IPS-NIHi7 (cell line): Measurements from ENCODE around the gene TUBB2A.
"Not testable (repeated sequence)": the region's sequence is repeated elsewhere in the genome, so short reads cannot be mapped to it uniquely, and the experiment has no call there.

Source experiments
- DNase-seq: peaks from one replicate; pipeline ENCODE4 v3.0.0; 2012; ENCODE audit warnings: mixed read lengths; ENCODE audit errors: extremely low spot score

Gene TUBB2A

GRCh38 chr6:3181105-3181504, 23.8 kb upstream of the TUBB2A start:
- DNase-seq, result no peak

DNA sequence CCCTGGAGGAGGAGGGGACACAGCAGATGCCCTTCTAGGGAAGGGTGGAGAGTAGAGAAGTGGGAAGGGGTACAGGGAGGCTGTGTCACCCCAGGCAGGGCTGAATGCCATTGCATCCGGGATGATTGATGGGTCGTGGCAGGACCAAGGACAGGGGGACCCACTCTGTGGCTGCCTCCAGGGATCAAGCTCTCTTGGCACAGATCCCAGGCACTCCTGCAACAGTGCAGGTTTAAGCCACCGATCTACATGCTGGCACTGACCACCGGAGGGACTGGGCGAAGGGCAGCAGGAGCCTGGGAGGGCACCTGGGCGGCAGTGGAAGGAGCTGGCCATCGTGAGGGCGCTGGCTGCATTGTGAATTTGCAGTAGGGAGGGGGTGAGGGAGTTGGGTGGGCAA, 22.6 kb upstream of the TUBB2A start:
- DNase-seq, result not testable (repeated sequence)

GRCh38 chr6:3178666-3179065, 21.3 kb upstream of the TUBB2A start:
- DNase-seq, result not testable (repeated sequence)

DNA sequence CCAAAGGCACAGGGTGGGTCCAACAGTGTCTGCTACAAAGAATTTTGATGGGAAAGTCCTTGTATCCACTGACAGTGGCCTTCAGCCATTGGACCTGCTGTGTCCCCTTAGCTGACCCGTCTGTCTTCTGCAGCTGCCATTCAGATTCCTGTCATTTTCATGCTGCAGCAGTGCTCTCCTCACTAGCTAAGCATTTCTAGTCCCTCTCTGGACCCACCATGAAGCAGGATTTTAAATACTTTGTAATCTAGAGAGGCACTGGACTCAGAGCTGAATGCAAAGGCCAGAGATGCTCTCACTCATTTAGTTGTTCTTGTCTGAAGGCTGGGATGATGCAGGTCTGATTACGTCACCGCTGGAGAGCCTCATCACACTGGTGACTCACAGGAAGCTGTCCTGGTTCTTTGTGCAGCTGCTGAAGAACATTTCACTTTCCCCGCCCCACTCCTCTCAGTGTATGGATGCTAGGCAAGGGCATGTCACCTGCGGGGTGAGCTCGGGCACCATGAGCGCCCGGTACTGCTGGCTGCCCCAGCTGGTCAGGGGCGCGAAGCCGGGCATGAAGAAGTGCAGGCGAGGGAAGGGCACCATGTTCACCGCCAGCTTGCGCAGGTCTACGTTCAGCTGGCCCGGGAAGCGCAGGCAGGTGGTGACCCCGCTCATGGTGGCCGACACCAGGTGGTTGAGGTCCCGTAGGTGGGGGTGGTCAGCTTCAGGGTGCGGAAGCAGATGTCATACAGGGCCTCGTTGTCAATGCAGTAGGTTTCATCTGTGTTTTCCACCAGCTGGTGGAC, 19.4 kb upstream of the TUBB2A start:
- no peak for DNase-seq

DNA sequence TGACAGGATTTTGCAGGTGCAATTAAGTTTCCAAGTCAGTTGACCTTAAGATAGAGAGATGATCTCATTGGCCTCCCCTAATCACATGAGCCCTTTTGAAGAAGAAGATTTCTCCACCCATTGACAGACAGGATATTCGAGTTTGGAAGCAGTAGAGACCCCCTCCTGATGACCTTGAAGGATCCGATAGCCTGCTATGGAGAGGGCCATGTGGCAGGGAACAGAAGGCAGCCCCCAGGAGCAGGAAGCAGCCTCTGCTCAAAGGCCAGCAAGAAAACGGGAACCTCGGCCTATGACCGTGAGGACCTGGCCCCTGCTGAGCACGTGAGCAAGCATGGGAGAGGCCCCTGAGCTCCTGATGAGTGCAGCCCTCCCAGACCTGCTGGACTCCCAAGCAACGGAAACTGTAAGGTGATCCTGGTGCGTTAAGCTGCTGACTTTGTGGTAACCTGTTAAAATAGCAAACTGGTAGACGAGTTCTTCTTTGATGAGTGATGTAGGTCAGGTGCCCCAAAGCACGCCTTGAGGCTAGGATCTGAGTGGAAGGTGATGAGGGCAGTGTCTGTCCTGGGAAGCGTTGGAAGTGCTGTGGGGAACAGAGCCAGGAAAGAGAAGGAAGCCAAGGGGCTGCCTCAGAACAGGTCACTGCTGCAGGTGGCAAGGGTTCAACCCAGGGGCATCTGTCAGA, 18.5 kb upstream of the TUBB2A start:
- DNase-seq, result no peak

DNA sequence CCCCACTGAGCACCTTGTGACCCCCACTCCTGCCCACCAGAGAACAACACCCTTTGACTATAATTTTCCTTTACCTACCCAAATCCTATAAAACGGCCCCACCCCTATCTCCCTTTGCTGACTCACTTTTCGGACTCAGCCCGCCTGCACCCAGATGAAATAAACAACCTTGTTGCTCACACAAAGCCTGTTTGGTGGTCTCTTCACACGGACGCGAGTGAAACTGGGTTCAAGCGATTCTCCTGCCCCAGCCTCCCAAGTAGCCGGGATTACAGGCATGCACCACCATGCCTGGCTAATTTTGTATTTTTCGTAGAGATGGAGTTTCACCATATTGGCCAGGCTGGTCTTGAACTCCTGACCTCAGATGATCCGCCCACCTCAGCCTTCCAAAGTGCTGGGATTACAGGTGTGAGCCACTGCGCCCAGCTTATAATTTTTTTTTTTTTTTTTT, 16.3 kb upstream of the TUBB2A start:
- not testable (repeated sequence) for DNase-seq

DNA sequence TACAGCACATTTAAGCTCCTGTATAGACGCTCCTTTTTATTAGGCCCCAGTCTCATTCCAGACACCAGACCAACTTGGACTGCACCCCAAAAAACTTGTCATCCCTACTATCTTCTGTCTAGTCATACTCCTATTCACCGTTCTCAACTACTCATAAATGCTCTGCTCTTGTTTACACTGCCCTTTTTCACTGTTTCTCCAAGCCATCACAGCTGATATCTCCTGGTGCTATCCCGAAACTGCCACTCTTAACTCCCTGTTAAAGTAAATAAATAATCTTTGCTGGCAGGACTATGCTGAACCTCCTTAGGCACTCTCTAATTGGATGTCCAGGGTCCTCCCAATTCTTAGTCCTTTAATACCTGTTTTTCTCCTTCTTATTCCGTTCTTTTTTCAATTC, 15.4 kb upstream of the TUBB2A start:
- DNase-seq, result not testable (repeated sequence)

GRCh38 chr6:3171313-3172175, 14.2 kb upstream of the TUBB2A start:
- not testable (repeated sequence) for DNase-seq

- DNase-seq, result not testable (repeated sequence)
These were observed 13.3 kb upstream of the TUBB2A start for GRCh38 chr6:3170676-3171075.

GRCh38 chr6:3168046-3168445, 10.7 kb upstream of the TUBB2A start:
- not testable (repeated sequence) for DNase-seq

GRCh38 chr6:3166535-3167225, 9.3 kb upstream of the TUBB2A start:
- not testable (repeated sequence) for DNase-seq

GRCh38 chr6:3165631-3166534, 8.5 kb upstream of the TUBB2A start:
- no peak for DNase-seq

- no peak for DNase-seq
These were observed 7.0 kb upstream of the TUBB2A start for GRCh38 chr6:3164388-3164787.

- no peak for DNase-seq
These were observed 5.9 kb upstream of the TUBB2A start for GRCh38 chr6:3163248-3163594.

- DNase-seq, result peak; percentile 90
These were observed 5.4 kb upstream of the TUBB2A start for GRCh38 chr6:3162565-3163247.

- no peak for DNase-seq
These were observed 4.7 kb upstream of the TUBB2A start for GRCh38 chr6:3162067-3162497.

- DNase-seq, result no peak
These were observed 2.7 kb upstream of the TUBB2A start for GRCh38 chr6:3159805-3160781.
